Measurements from ENCODE around the gene NAMPT.
"Not testable (repeated sequence)": the region's sequence is repeated elsewhere in the genome, so short reads cannot be mapped to it uniquely, and the experiment has no call there.

NAMPT gene

GRCh38 chr7:106284714-106285050, at the start of gene NAMPT:
TSS of gene NAMPT (minus strand) at chr7:106284983. CDS start at chr7:106284884, 99 bp downstream.
- no peak for DNase-seq (ENCODE audit: low spot score)

DNA sequence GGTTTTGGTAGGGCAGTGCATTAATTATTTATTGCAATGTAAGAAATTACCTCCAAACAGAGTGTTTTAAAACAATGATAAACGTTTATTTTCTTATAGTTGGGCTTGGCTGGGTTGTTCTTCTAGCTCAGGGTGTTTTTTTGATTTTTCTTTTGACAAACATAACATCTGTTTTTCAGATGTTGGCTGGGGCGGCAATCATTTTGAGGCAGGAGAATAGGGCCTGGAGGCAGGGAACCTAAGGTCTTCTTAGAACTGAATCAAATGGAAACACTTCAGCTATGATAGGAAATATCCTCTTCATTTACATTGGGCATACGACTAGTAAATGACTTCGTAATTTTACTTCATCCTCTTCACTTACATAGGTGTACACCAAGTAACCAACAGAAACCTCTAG, 47.4 kb upstream of the NAMPT start:
- no peak for DNase-seq (ENCODE audit: low spot score)

DNA sequence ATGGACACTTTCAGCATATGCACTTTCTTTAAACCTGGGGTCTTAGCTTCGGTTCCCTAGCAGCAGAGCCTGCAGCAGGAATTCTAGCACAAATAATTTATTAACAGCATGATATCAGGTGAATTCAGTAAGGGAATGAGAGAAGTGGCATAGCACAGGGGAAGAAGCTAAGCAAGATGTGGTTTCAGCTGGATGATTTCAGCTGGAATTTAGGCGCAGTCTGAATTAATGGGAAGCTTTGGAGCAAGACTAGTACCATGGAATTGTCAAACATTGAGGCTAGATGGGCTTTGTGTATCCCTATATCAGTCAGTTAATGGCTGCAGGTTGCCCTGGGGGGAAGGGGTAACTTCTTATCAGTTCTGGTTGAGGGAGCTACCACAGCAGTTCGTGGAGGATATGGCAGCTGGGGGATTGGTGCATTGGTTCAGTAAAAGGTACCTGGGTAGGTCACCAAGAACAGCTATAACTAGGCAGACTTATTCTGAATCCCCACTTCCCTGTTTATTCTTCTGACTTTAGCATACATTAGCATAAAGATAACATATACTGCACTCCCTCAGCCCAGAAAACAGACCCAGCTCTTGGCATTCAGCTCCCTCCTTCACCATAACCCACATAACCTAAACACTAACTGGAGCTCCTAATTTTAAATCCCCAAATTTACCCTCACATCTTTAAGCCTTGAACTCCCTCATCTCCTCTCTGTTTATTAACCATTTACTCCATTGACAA, 46.8 kb upstream of the NAMPT start:
- DNase-seq (ENCODE audit: low spot score), result no peak

DNA sequence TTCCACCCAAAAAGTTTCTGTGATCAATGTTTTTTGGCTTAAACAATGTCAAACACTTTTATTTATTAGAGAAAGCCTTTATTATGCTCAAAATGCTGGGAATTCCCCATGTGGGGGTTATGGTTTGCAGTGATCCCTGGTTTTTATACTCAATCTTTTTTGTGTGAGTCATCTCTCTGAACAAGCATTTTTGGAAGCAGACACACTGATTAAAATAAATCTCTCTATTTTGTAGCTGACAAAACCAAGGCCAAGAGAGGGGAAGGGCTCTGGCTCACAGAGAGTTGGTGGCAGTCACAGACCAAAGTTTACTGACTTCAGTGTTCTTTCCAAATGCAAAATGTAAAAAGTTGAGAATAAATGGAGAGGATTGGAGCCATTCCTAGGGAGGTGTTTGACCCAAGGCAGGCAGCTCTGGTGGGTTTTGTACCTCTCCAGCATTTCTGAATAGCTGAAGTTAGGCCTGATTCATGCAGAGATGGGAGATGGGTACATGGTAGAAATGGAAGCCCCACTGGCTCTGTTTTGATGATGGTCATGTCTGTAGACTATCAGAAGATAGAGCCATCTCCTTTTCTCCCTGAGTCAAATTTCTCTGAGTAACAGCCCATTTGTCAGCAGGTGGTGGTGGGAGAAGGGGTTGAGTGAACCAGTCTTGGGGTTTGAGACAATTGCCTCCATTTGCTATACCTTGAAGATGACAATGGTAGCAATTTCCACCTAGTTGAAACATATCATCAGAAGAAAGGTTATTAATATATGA, 45.4 kb upstream of the NAMPT start:
- peak; percentile 29 for DNase-seq (ENCODE audit: low spot score)

DNA sequence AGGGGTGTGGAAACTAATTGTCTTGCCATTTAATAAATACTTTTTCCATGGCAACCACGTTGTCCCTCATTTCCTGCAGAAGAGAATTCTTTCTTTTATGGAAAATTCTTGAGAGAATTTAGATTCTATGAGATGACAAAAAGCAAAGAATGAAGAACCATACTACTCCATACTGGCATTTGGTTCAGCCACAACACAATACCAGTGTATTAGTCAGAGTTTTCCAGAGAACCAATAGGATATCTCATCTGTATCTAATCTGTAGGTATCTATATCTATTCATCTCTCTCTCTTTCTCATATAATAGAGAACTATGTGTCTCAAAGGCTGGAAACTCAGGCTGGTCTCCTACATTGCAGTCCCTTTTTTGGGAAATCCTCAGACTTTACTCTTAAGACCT, 44.6 kb upstream of the NAMPT start:
- no peak for DNase-seq (ENCODE audit: low spot score)

- no peak for DNase-seq (ENCODE audit: low spot score)
Measured at GRCh38 chr7:106327538-106328481, 43.0 kb upstream of the NAMPT start.

GRCh38 chr7:106326594-106327537, 42.1 kb upstream of the NAMPT start:
- DNase-seq (ENCODE audit: low spot score), result no peak

DNA sequence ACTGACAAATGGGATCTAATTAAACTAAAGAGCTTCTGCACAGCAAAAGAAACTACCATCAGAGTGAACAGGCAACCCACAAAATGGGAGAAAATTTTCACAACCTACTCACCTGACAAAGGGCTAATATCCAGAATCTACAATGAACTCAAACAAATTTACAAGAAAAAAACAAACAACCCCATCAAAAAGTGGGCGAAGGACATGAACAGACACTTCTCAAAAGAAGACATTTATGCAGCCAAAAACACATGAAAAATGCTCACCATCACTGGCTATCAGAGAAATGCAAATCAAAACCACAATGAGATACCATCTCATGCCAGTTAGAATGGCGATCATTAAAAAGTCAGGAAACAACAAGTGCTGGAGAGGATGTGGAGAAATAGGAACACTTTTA, 39.7 kb upstream of the NAMPT start:
- not testable (repeated sequence) for DNase-seq (ENCODE audit: low spot score)

- not testable (repeated sequence) for DNase-seq (ENCODE audit: low spot score)
Measured at GRCh38 chr7:106320254-106320770, 35.5 kb upstream of the NAMPT start.

DNA sequence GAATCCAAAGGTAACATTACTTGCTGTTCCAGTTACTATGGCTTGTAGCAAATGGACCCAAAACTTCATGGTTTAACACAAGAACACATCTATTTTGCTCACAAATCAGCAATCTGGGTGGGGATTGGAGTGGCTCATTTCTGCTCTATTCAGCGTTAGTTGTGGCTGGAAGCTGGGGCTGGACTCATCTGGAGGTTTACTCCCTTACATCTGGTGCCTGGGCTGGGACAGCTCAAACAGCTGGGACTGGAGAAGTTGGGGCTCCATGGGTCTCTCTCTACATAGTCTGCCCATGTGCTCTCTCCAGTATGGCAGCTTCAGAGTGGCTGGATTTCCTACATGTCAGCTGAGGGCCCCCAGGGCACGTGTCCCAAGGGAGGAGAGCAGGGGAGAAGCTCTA, 33.7 kb upstream of the NAMPT start:
- no peak for DNase-seq (ENCODE audit: low spot score)

DNA sequence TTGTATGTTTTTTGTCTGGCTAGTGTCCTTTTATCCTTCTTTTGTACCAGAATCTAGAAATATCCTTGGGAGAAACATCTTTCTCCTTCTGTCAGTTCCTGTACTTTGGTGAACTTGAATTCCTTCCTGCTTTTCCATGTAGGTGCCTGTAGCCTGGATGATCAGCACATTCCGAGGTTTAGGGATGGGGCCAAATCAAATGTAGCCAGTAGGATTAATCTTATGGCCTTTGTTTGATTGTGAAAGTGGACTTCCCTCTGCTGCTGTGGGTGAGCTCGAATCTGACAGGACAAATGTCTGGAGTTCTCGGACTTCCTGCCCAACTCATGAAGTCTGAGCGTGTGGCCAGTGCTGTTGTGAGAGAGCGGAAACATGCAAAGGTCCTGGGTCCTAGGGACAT, 33.2 kb upstream of the NAMPT start:
- DNase-seq (ENCODE audit: low spot score), result no peak

GRCh38 chr7:106316947-106317346, 32.2 kb upstream of the NAMPT start:
- no peak for DNase-seq (ENCODE audit: low spot score)

DNA sequence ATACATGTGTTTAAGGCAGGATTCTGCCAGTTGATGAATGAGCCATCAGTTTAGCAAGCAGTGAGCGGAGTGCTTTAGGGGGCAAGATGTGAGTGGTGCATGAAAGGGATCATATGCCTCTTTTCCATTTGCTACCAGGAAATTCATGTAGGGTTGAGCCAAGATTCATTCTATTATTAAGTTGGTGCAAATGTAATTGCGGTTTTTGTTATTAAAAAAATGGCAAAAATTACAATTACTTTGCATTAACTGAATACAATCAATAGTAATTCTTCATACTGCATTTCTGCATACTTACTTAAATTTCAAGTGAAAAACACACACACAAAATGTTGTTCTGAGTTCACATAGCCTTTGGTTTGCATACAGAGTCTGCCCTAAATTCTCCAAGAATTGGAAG, 30.1 kb upstream of the NAMPT start:
- no peak for DNase-seq (ENCODE audit: low spot score)

DNA sequence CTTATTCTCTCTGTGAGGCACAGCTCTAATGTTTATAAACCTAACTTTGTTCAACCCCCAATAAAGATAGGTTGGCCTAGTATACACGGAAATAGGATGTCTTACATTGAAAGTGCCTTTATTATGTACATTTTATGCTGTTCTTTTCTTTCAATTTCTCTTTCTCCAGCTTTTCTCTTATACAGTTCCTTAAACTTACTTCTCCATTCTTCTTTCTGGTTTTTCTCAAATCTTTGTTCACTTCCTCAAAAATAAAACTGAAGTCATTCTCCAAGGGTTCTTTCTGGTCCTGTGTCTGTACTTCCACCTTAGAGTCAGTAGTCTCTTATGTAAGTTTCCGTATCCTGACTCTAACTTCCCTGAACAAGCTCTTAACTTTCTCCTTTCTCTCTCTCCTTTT, 29.2 kb upstream of the NAMPT start:
- DNase-seq (ENCODE audit: low spot score), result no peak

DNA sequence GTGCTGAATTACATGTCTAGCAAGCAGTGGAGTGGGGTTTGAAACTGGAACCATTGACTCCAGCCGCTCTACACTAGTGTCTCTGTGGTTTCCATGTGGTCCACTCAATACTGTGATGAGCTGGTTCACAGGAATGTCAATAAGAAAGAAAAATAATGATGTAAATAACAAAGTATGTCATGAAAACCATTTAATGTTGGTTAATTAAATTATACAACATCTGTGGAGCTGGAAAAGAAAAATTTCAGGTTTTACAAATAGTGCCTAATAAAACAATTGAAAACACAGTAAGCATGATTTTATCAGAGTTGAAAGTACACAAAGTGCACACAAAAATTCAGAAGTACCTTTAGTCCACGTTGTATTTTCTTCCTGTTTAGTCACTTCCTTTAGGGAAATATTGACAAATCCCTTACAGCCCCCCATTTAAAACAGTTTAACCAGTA, 28.7 kb upstream of the NAMPT start:
- peak; percentile 55 for DNase-seq (ENCODE audit: low spot score)

GRCh38 chr7:106312906-106313305, 28.1 kb upstream of the NAMPT start:
- DNase-seq (ENCODE audit: low spot score), result no peak

- no peak for DNase-seq (ENCODE audit: low spot score)
Measured at GRCh38 chr7:106312099-106312871, 27.5 kb upstream of the NAMPT start.

DNA sequence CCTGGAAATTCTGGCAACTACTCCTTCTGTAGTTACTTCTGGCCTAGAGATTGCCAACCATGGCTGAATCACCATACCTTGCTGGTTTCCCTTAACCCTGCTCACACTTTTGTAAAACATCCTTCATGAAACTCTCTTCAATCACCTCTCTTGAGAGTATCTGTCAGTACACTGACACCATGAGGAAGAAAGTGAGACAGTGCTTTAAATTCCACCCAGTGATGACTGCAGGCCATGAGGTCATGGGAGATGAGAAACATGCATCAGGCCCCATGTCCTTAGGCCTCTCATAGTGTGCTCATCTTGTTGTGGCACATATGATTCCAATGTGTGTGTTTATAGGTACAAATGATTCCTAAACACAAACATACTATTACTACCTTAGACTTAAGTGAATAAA, 24.6 kb upstream of the NAMPT start:
- no peak for DNase-seq (ENCODE audit: low spot score)

DNA sequence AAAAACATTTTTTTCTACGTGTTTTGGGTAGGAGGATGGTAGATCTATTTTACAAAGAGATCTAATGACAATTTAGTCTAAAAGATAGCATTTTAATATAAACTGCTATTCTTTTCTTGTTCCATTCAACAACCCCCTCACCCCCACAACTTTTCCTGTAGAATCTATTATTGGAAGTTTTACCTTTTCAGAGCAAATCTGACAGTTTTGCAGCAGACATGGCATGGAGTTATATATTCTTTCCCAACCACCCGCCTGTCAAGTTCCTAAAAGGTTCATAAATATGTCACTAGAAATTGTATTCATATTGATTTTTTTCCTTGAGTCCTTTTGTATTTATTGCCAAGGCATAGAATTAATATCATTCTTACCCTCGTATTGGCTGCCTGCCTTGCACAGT, 21.5 kb upstream of the NAMPT start:
- no peak for DNase-seq (ENCODE audit: low spot score)

- DNase-seq (ENCODE audit: low spot score), result no peak
Measured at GRCh38 chr7:106305732-106306131, 20.9 kb upstream of the NAMPT start.
